ENCODE measurements around the gene BRD2.

The BRD2 gene

GRCh38 chr6:32972353-32973143 lies 4.2 kb downstream of the BRD2 start:
- no peak for DNase-seq

GRCh38 chr6:32973144-32974015 lies 5.0 kb downstream of the BRD2 start:
- peak; percentile 48 for DNase-seq

GRCh38 chr6:32974016-32974333 lies 5.6 kb downstream of the BRD2 start:
- peak; percentile 59 for DNase-seq

- no peak for DNase-seq
Observed at GRCh38 chr6:32974541-32975308, 6.3 kb downstream of the BRD2 start.

- no peak for DNase-seq
Observed at GRCh38 chr6:32975886-32976285, 7.5 kb downstream of the BRD2 start.

GRCh38 chr6:32976334-32977069 lies 8.1 kb downstream of the BRD2 start:
- DNase-seq: no peak

GRCh38 chr6:32977272-32977952 lies 9.0 kb downstream of the BRD2 start:
- DNase-seq: no peak

GRCh38 chr6:32977953-32978324 lies 9.5 kb downstream of the BRD2 start:
- no peak for DNase-seq

GRCh38 chr6:32979720-32980487 lies 11.5 kb downstream of the BRD2 start:
- no peak for DNase-seq

- DNase-seq: no peak
Observed at GRCh38 chr6:32980488-32981038, 12.2 kb downstream of the BRD2 start.

GRCh38 chr6:32982084-32982701 lies 13.8 kb downstream of the BRD2 start:
- no peak for DNase-seq

- no peak for DNase-seq
Observed at GRCh38 chr6:32982702-32983492, 14.5 kb downstream of the BRD2 start.

- no peak for DNase-seq
Observed at GRCh38 chr6:32983493-32983848, 15.1 kb downstream of the BRD2 start.

- no peak for DNase-seq
Observed at GRCh38 chr6:32983964-32984621, 15.7 kb downstream of the BRD2 start.

- peak; percentile 77 for DNase-seq
Observed at GRCh38 chr6:32984622-32985389, 16.4 kb downstream of the BRD2 start.

- DNase-seq: no peak
Observed at GRCh38 chr6:32989368-32989767, 21.0 kb downstream of the BRD2 start.

- DNase-seq: no peak
Observed at GRCh38 chr6:32991972-32992371, 23.6 kb downstream of the BRD2 start.

GRCh38 chr6:32993363-32993973 lies 25.1 kb downstream of the BRD2 start:
- no peak for DNase-seq
